Measurements from ENCODE around the gene UTS2R.
"Not testable (repeated sequence)": the region's sequence is repeated elsewhere in the genome, so short reads cannot be mapped to it uniquely, and the experiment has no call there.

DNA sequence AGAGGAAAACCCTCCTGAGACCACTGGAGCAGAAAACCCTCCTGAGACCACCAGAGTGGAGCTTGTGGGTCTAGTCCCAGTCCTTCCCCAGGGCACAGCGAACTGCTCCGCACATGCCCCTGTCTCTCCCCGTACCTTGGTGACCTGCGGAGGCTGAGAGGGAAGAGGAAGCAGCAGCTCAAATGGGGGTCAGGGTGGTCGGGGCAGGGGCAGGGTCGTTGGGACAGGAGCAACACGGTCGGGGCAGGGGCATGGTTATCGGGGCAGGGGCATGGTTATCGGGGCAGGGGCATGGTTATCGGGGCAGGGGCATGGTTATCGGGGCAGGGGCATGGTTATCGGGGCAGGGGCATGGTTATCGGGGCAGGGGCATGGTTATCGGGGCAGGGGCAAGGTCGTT lies 40.5 kb downstream of the UTS2R start:
- TF ChIP-seq, protein P1, sequence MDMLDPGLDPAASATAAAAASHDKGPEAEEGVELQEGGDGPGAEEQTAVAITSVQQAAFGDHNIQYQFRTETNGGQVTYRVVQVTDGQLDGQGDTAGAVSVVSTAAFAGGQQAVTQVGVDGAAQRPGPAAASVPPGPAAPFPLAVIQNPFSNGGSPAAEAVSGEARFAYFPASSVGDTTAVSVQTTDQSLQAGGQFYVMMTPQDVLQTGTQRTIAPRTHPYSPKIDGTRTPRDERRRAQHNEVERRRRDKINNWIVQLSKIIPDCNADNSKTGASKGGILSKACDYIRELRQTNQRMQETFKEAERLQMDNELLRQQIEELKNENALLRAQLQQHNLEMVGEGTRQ (IDR thresholded peaks at IDR 0.05; ENCODE audit: low read depth, low read length) = not testable (repeated sequence)
- not testable (repeated sequence) for TF ChIP-seq RCOR1 (IDR thresholded peaks at IDR 0.05; ENCODE audit: insufficient replicate concordance, low read length); POLR2A (IDR thresholded peaks at IDR 0.05; ENCODE audit: low read depth, low read length); MXI1 (IDR thresholded peaks at IDR 0.05; ENCODE audit: borderline replicate concordance, low read depth, low read length); SMC3 (IDR thresholded peaks at IDR 0.05; ENCODE audit: low read depth, low read length)
- TF ChIP-seq, protein P2, sequence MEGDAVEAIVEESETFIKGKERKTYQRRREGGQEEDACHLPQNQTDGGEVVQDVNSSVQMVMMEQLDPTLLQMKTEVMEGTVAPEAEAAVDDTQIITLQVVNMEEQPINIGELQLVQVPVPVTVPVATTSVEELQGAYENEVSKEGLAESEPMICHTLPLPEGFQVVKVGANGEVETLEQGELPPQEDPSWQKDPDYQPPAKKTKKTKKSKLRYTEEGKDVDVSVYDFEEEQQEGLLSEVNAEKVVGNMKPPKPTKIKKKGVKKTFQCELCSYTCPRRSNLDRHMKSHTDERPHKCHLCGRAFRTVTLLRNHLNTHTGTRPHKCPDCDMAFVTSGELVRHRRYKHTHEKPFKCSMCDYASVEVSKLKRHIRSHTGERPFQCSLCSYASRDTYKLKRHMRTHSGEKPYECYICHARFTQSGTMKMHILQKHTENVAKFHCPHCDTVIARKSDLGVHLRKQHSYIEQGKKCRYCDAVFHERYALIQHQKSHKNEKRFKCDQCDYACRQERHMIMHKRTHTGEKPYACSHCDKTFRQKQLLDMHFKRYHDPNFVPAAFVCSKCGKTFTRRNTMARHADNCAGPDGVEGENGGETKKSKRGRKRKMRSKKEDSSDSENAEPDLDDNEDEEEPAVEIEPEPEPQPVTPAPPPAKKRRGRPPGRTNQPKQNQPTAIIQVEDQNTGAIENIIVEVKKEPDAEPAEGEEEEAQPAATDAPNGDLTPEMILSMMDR (conservative IDR thresholded peaks at IDR 0.05; ENCODE audit: low read depth, low read length) = not testable (repeated sequence)
- TF ChIP-seq, protein P3, sequence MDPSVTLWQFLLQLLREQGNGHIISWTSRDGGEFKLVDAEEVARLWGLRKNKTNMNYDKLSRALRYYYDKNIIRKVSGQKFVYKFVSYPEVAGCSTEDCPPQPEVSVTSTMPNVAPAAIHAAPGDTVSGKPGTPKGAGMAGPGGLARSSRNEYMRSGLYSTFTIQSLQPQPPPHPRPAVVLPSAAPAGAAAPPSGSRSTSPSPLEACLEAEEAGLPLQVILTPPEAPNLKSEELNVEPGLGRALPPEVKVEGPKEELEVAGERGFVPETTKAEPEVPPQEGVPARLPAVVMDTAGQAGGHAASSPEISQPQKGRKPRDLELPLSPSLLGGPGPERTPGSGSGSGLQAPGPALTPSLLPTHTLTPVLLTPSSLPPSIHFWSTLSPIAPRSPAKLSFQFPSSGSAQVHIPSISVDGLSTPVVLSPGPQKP (IDR thresholded peaks at IDR 0.05; ENCODE audit: borderline replicate concordance, low read depth, low read length) = not testable (repeated sequence)

All from IMR-90 (cell line).